ENCODE results near the gene CHRNA4.

CHRNA4 gene

DNA sequence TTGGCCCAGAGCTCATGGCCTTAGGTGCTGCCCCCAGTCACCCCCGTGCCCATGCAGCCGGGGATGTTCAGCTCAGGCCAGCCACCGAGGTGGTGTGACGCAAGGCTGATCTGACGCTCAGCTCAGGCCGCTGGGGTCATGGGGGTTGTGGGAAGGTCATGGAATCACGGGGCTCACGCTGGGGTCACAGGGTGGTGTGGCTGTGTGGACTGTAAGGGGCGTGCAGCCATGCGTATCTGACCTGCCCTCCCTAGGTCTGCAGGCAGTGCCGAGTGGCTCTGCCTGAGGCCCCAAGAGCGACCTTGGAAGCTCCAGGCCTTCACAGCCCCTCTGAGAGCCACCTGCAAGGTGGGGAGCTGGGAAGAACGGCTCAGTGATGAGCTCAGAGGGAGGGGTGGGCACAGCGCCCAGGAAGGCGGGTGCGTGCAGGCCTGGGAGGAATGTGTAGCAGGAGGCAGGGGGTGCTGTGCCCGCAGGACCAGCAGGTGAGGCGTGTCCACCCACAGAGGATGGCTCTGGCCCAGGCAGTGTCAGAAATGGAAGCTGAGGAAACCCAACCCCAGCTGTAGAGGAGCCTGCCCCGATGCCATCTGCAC lies 27.8 kb downstream of the CHRNA4 start:
- peak; percentile 12 for DNase-seq (ENCODE audit: low spot score)

DNA sequence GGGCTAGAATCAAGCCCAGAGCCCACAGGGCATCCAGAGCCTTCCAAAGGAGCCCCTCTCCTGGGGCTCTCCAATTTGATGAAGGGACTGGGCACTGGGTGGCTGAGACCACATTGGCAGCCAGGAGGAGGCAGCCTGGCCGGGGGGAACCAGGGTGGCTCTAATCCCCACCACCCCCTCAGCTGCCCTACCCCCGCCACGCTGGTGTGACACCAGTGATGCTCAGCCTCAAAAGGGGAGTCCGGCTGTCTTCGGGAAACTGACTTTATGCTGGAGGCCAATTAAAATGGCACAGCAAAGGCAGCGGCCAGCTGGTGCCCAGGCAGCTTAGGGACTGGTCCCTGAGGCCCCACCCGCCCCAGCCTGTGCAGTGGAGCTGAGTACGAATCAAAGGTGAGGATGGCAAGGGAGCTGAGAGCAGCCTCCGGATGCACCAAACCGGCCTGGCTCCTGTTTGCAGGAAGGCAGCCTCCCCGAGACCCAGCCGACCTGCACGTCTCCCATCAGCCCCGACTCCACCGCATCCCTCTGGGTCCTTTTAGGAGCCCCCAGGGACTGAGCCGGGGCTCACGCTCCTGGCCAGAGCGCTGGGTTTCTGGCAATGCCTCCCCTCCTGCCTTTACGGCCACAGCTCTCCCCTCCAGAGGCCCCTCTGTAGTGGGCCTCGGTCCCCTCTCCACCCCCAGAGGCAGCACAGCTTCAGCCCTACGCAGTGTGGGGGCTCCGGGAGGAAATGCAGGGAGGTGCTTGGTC lies 28.5 kb downstream of the CHRNA4 start:
- no peak for DNase-seq (ENCODE audit: low spot score)

DNA sequence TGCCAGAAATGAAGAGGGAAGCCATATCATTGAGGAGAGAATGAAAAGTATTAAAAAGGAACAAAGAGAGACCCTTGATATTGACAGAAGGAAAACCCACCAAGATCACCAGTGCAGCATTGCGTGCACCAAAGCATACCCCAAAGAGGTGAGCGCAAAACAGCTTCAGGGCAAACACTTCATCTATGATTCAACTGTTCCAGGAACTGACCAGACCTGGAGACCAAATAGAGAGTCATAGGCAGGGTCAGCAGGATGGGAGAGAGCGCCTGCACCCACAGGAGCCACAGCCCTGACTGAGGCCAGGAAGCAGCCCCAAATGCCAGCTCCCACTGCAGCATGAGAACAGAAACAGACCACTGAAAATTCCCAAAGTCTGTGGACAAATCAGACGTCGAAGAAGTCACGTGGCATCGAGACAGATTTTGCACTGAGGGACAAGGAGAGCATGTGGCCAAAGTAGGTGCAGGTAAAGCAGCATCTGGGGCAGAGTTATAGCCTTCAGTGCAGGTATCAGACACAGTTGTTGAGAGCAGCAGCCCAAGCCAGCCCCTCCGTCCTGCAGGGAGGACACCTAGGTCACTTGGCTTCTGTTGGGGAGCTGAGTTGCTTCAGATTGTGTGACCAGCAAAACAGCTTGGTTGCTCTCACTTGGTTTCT lies 29.3 kb downstream of the CHRNA4 start:
- no peak for DNase-seq (ENCODE audit: low spot score)

DNA sequence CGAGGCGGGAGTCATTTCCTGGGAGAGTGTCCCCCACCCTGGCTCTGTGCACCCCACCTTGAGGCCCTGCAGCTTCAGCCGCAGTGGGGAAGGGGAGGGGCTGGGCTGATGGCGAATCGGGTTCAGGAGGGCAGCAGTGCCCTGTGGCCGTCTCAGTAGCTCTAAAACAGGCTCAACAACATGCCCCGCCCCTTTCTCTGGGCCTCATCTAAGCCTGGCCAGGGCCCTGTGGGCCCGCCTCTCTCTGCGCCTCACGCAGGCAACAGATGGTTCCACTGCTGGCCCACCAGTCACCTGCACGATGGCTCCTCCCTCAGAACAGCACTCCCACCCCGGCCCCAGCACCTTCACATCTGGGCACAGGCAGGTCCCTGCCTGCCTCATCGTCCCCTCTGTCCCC lies 30.2 kb downstream of the CHRNA4 start:
- DNase-seq (ENCODE audit: low spot score), result no peak

DNA sequence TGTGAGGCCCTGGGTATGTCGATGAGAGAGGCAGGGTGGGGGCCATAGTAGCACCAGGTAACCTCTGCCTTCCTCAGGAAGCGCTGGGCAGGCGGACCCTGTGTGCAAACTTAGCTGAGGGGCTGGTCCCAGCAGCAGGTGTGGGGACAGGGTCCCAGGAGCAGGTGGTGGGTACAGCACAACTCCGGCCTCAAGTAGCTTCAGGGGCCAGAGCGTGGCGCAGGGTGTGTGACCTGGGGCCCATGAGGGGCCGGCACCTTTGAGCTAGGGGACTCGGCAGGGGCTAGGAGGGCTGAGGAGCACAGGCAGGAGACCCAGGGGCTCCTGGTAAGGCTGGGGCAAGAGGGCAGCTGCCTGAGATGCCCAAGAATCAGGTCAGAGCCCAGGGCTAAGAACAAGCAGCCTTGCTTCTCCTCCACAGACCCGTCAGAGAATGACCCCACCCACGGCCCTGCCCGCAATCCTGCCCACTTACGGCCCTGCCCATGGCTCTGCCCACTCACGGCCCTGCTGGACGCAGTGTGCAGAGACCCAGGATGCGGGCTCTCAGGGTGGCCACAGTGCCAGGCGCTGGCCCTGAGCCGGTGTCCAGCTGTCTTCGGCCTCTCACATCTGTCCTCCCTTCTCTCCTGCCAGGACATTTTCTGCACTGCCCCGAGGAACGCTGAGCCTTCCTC lies 30.9 kb downstream of the CHRNA4 start:
- DNase-seq (ENCODE audit: low spot score), result no peak

DNA sequence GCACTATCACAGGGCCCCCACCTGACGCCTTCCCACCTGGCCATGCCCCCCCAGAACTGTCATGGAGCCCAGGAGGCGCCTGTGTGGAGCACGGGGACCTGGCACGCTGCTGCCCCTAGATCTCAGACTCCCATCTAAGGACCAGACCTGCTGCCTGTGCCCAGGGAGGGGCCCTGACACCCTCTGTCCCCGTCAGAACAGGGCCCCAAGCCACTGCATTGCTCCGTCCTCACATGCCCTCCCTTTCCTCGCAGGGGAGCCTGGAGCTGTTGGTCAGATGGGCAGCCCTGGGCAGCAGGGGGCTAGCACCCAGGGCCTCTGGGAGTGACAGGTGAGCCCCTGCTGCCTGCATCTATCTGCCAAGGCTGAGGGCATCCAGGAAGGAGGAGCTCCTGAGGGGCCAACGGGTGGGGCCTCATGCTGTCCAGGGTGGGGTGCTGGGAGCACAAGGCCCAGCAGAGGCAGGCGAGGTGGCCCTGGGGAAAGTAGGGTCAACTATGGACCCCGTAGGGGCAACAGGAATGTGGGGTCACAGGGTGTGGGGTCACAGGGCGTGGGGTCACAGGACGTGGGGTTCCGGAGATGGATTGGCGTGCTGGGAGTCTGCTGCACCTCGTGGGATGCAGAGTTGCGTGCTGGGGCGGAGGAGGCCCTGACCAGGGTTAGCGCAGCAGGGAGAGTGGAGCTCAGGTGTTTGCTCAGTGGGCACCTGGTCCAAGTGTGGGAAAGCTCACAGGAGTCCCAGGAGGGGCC lies 31.6 kb downstream of the CHRNA4 start:
- DNase-seq (ENCODE audit: low spot score), result no peak

DNA sequence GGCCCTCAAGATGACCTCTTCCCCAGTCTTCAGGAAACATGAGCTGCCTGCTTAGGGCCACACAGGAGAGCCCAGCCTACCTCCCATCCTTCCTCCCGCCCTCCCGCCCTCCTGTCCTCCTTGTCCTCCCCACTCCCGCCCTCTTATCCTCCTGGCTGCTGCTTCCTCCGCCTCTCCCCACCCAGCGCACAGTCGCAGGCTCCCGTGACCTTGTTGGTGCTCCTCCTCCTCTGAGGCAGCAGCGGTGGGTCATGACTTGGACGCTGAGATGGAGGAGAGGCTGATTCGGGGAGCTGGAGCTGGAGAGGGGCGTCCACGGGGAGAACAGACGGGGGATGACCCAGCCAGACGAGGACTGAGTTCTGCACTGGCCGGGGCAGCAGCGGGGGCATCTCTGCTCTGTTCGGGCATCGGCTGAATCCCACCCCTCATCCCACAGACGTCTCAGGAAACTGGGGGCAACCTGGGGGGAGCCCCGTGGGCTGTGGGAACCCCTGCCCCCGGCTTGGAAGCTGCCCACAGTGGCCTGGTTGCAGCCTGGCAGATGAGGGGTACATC lies 32.4 kb downstream of the CHRNA4 start:
- DNase-seq (ENCODE audit: low spot score), result no peak

DNA sequence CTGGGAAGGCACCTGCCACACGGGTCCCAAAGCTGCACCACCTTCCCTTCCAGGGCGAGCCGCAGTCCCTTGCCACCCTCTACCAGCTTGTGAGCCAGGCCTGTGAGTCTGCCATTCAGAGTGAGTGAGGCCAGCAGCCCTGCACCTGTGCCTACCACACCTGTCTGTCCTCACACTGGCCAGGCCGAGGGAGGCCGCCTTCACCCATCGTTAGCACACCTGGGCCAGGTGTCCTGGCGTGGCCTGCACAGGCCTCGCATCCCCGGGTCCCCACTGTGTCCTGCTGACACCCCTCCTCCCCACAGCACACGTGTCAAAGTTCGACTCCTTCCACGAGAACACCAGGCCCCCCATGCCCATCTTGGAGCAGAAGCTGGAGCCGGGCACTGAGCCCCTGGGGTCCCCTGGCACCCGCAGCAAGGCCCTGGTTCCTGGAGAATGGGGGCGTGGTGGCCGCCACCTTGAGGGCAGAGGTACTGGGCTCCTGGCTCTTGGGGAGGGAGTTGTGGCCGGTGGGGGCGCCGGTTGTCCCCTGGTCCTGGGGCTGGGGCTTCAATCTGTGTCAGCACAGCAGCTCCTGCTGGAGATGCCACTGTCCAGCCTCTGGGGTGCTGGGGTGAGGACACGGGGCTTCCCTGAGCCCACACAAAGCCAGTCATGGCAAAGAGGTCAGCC lies 33.0 kb downstream of the CHRNA4 start:
- no peak for DNase-seq (ENCODE audit: low spot score)

DNA sequence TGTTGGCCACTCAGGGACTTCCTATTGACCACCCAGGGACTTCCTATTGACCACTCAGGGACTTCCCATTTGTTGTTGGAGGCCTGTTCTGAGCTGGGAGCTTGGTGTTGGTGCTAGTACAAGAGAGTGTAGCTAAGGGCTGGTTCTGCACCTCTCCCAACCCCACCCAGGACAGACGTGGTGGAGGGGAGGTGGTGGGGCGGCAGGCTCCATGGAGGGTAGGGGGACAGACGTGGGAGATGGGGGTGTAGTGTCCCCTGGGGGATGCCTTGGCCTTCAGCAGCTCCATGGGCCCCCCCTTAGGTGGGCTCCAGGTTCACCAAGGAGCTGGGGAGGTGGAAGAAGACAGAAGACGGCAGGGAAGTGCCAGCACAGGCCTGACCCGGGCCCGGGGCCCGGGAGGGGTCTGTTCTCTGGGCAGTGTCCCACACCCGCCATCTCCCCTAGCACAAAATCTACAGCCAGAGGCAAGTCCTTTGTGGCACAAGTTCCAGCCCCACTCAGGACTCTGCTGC lies 33.9 kb downstream of the CHRNA4 start:
- no peak for DNase-seq (ENCODE audit: low spot score)

DNA sequence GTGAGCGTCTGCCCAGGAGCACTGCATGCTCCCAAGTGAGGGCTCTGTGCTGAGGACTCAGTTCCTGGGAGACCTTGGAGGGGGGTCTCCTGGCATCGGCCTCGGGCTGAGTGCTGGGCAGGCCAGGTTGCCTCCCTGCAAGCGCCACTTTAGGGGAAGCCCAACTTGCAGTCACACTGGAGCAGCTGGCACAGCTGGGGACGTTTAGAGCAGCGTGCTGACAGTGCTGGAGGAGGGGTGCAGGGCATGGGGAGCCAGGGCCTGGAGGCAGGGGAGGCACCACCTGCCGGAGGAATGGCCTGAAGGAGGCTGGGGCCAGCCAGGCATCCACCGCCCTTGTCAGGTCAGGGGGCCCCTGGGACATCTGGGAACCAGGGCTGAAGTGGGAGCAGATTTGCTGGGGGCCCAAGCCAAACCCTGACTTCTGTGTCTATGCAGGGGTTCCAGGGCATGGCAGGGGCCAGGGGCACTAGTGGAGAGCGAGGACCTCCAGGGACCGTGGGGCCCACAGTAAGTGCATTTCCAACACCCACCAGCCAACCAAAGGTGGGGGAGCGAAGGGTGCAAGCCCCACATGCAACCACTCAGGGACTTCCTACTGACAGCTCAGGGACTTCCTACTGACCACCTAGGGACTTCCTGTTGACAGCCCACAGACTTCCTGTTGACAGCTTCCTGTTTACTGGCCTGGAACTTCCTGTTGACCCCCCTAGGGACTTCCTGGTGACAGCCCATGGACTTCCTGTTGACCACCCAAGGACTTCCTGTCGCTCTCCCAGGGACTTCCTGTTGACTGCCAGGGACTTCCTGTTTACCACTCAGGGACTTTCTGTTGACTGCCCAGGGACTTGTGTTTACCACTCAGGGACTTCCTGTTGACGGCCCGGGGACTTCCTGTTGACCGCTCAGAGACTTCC lies 34.6 kb downstream of the CHRNA4 start:
- DNase-seq (ENCODE audit: low spot score), result no peak

DNA sequence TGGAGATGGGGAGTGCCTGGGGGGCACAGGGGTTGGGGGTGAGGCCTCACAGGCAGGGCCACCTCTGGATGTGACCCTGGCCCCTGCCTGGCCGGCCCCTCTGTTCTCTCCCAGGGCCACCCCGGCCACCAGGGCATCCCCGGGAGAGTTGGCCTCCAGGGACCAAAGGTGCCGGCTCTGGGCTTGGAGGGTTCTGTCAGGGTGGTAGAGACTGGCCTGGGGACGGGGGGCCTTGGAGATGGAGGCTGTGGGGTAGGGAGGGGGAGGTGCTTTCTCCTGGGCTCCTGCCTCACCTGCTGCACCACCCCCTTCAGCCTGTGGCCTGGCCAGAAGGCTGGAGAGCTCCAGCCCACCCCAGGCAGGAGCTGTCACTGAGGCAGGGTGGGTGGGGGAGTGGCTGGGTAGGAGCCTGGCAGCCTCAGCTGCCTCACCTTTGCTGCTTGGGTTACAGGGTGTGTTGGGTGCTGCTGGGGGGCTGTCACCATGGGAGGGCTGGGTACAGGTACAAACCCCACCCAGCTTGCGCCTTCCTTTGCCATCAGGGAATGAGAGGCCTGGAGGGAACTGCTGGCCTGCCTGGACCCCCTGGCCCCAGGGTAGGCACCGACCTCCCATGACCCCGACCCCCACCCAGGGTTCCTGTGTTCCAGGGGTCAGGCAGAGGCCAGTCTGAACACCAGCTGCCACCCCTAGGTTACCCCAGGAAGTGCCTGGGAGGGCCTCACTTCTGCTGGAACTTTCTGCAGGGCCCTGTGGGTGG lies 35.4 kb downstream of the CHRNA4 start:
- DNase-seq (ENCODE audit: low spot score), result no peak

DNA sequence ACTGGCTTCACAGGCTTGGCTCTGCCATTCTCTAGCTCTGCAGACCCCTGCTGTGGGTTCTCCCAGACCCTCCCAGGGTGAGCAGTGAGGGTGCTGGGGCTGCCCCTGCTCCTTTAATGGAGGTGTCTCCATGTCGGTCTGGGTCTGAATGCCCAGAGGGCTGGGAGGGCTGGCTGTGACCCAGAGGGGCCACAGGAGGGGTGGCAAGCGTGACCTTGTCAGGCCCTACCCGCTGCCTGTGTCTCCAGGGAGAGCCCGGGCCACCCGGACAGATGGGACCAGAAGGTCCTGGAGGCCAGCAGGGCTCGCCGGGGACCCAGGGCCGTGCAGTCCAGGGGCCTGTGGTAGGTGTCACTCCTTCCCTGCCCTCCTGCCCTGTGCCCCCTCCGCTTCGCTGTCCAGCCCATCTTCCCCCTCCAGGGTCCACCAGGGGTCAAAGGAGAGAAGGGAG lies 36.1 kb downstream of the CHRNA4 start:
- no peak for DNase-seq (ENCODE audit: low spot score)

DNA sequence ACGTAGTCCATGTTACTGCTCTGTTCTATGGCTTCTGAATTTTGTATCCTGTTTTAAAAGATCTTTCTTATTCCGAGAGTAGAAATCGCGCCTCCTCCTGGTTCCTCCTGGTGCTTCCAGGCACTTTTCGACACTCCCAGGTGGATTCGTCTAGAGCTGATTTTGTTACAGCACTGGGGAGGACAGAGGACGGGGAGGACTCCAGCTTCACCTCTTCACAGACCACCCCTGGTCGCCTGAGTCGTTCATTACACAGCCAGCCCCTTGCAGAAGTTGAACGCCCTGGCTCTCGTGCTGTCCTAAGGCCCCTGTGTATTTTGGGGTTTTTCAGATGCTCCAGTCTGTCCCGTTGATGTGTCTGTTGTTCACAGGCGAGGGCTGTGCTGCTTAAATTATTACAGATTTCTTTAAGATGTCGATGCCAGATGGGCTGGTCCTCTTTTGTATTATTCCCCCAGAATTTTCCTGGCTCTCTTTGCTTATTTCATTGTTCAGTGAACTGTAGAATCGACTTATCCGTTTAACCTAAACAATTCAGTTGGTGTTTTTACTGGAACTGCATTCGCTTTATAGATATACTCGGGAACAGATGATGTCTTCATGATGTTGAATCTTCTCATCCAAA lies 37.7 kb downstream of the CHRNA4 start:
- DNase-seq (ENCODE audit: low spot score), result no peak

DNA sequence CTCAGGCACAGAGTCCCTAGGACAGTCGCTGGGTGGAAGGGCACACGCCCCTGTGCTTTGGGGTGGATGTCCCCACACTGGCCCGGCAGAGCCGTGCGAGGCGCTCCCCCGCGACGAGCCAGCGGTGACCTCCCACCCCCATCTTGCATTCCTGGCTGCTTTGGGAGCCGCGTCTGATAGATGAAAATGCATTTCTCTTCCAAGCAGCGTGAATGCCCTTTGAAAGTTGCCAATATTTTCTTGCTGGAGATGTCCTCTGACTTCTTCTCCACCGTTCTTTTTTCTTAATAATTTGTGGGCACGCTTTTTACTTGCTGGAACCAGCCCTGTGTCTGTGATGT lies 38.2 kb downstream of the CHRNA4 start:
- no peak for DNase-seq (ENCODE audit: low spot score)

DNA sequence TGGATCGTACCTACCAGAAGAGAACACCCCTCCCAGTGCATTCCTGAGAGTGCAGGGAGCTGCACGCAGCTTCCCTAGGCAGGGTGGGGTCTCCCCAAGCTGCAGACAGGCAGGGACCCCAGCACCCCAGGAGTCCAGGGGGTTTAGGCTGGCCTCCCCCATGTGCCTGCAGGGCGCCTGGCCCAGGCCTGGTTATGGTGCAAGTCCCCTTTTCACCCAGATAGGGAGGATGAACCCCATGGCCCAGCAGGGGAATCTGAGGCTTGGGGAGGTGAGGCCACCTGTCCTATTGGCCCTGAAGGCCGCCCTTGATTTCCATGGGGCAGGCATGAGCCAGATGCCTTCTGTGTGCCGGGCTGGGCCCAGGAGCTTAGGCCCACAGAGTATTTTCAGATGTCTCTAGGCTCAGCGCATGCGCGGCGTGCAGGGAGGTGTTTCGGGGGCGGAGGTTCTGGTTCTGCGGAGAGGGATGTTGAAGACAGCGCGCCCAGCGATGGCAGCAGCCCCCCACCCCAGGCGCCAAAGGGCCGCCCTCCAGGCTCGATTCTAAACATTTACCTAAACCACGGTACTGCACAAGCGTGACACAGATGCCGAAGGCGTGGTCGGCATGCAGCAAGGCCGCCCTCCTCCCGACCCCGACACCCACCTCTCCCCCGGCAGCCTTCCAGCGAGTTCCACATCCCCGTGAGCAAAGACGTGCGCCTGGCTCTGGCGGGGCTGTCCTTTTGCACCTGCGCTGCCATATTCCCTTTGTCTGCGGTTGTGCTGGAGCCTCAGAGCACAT lies 38.8 kb downstream of the CHRNA4 start:
- no peak for DNase-seq (ENCODE audit: low spot score)

DNA sequence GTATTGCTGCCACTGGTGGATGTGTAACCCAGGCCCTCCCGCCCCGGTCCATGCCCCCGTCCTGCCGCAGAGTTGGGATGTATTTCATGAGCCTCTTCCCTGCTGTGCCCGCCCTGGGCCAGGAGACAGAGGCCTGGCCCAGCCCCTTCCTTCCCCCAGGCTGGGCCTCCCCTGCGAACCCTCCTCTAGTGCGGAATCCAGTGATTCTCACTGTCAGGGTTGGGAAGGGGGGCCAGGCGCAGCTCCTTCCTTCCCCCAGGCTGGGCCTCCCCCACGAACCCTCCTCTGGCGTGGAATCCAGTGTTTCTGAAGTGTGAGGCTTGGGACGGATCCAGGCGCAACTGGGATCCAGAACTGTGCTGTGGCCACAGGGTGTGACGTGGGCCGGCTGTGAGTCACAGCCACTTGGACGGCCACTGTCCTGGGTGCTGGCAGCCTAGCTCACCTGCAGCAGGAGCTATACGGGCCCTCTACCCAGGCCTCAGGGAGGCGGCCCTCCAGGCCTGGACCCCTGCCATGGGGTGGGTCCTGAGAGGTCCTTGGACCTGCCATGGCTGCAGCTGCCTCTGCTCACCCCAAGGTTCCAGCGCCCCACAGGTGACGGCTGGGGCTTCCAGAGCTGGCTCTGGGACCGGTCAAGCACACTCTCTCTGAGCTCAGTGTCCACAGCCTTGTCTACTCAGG lies 39.9 kb downstream of the CHRNA4 start:
- DNase-seq (ENCODE audit: low spot score), result no peak

DNA sequence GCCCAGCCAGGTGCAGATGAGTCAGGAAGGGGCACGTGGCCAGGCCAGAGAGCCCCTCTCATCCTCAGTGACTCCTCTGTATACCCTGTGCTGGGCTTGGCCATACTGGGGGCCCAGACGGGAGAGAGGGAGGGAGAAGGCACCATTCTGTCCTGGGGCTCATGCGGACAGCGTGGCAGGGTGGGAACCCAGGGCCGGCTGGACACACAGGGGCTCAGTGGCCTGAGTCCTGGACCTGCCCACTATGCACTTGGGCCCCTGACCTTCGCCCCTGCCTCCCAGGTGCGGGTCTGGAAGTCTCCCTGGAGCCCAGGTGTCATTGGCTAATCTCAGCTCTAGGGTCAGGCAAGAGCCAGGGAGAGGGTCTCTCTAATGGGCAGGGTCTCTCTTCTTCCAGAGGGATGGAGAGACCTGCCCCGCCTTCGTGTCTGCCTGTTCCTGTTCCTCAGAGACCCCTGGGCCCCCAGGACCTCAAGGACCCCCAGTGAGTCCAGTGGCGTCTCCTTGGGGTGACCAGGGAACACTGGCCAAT lies 40.5 kb downstream of the CHRNA4 start:
- no peak for DNase-seq (ENCODE audit: low spot score)

Measured in kidney tubule cell (primary cell).